PC-3 (cell line): ENCODE measurements around the gene TFEC.

Experiments used
- CTCF ChIP-seq: fragments of 300-600 bp; sonication (generic); conservative IDR thresholded peaks from 2 replicates; pipeline ENCODE4 v1.5.1; 2017; ENCODE audit warnings: antibody characterized with exemption, low read depth, mild to moderate bottlenecking, low read length
- EZH2 ChIP-seq: fragments of 300-600 bp; sonication (generic); IDR thresholded peaks from one replicate; pipeline ENCODE4 v1.6.1; 2017; ENCODE audit warnings: antibody characterized with exemption, mild to moderate bottlenecking, low read length; ENCODE audit not compliant: unreplicated experiment
- EZH2phosphoT487 ChIP-seq: fragments of 300-600 bp; sonication (generic); IDR thresholded peaks from 2 replicates; pipeline ENCODE4 v1.6.1; 2018; ENCODE audit warnings: mild to moderate bottlenecking, antibody characterized with exemption, low read length, borderline replicate concordance

GRCh38 chr7:115995701-115996100, 34.9 kb downstream of the TFEC start:
- no peak for TF ChIP-seq CTCF
- TF ChIP-seq EZH2, result no peak
- TF ChIP-seq EZH2phosphoT487, result no peak
